K562 (cell line): Measurements from ENCODE around the gene GPD1L.
A peak's percentile ranks its signal among the peaks of the same experiment; 100 is the strongest.

Source experiments
- CUX1 ChIP-seq: fragments of 200-800 bp; sonication (Bioruptor generic); IDR thresholded peaks from 2 replicates; pipeline ENCODE4 v1.6.1; 2016; ENCODE audit warnings: missing genetic modification characterization, missing compliant biosample characterization
- ELF1 ChIP-seq: fragments of 200-800 bp; sonication (Bioruptor generic); IDR thresholded peaks from 2 replicates; pipeline ENCODE4 v1.6.1; 2016; ENCODE audit warnings: missing genetic modification characterization, missing compliant biosample characterization
- KDM1A ChIP-seq, 2 experiments: fragments of 450-650 bp; IDR thresholded peaks; 2 replicates each; pipeline ENCODE4 v1.6.1; 2016; ENCODE audit warnings: mild to moderate bottlenecking in 2 of 2
- NBN ChIP-seq: fragments of 450-650 bp; IDR thresholded peaks from 2 replicates; pipeline ENCODE4 v1.6.1; 2016; ENCODE audit warnings: low read depth, mild to moderate bottlenecking
- NR2F6 ChIP-seq: fragments of 450-650 bp; formaldehyde crosslinking; IDR thresholded peaks from 2 replicates; pipeline ENCODE4 v1.4.0; 2020; ENCODE audit warnings: mild to moderate bottlenecking
- NR3C1 ChIP-seq: sonication (generic); formaldehyde crosslinking; IDR thresholded peaks from 2 replicates; pipeline ENCODE4 v1.8.1; 2022; ENCODE audit warnings: missing genetic modification reagents
- ZFPM2 ChIP-seq: fragments of 250-450 bp; sonication (Bioruptor Pico); IDR thresholded peaks from 2 replicates; pipeline ENCODE4 v1.5.1; 2022; ENCODE audit warnings: mild to moderate bottlenecking
- ZNF124 ChIP-seq: sonication (generic); formaldehyde crosslinking; IDR thresholded peaks from 2 replicates; pipeline ENCODE4 v1.8.1; 2022; ENCODE audit warnings: missing genetic modification reagents
- ZNF707 ChIP-seq: fragments of 250-450 bp; sonication (Bioruptor Pico); conservative IDR thresholded peaks from 2 replicates; pipeline ENCODE4 v1.8.0; 2022; ENCODE audit warnings: inconsistent platforms, mild to moderate bottlenecking, moderate library complexity
- TF ChIP-seq, protein P1 (sequence below): fragments of 450-650 bp; conservative IDR thresholded peaks from 2 replicates; pipeline ENCODE4 v1.6.1; 2016; ENCODE audit warnings: missing genetic modification characterization, low read depth, mild to moderate bottlenecking, missing compliant biosample characterization, moderate library complexity
- TF ChIP-seq, protein P2 (sequence below), 3 experiments: IDR thresholded peaks in 2 of 3; conservative IDR thresholded peaks in 1 of 3; 2 replicates each; pipeline ENCODE4 v1.5.1; 2011 to 2012; ENCODE audit warnings: low read length in 3 of 3, mild to moderate bottlenecking in 3 of 3, control low read depth in 2 of 3, improper control_type of control experiment in 1 of 3, inconsistent platforms in 1 of 3, low read depth in 1 of 3, mixed read lengths in 1 of 3, moderate library complexity in 1 of 3; ENCODE audit not compliant: insufficient read depth in 2 of 3
- TF ChIP-seq, protein P3 (sequence below): sonication (generic); formaldehyde crosslinking; IDR thresholded peaks from 2 replicates; pipeline ENCODE4 v1.8.1; 2023; ENCODE audit warnings: mild to moderate bottlenecking, missing genetic modification reagents
- TF ChIP-seq, protein P4 (sequence below): IDR thresholded peaks from 3 replicates; pipeline ENCODE4 v1.6.1; 2011; ENCODE audit warnings: borderline replicate concordance, mild to moderate bottlenecking; ENCODE audit not compliant: insufficient read length, insufficient read depth

- TF ChIP-seq ZNF707 (CRISPR knock-in tag) (no peak), NBN (no peak), ZFPM2 (CRISPR knock-in tag) (no peak), NR3C1 (CRISPR knock-in tag) (no peak), KDM1A (IDR thresholded peaks at IDR 0.05) (no peak), NR2F6 (CRISPR knock-in tag) (no peak), CUX1 (no peak), ELF1 (no peak), ZNF124 (CRISPR knock-in tag) (no peak)
- TF ChIP-seq, protein P1, sequence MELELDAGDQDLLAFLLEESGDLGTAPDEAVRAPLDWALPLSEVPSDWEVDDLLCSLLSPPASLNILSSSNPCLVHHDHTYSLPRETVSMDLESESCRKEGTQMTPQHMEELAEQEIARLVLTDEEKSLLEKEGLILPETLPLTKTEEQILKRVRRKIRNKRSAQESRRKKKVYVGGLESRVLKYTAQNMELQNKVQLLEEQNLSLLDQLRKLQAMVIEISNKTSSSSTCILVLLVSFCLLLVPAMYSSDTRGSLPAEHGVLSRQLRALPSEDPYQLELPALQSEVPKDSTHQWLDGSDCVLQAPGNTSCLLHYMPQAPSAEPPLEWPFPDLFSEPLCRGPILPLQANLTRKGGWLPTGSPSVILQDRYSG (tag): no peak
- TF ChIP-seq, protein P2, sequence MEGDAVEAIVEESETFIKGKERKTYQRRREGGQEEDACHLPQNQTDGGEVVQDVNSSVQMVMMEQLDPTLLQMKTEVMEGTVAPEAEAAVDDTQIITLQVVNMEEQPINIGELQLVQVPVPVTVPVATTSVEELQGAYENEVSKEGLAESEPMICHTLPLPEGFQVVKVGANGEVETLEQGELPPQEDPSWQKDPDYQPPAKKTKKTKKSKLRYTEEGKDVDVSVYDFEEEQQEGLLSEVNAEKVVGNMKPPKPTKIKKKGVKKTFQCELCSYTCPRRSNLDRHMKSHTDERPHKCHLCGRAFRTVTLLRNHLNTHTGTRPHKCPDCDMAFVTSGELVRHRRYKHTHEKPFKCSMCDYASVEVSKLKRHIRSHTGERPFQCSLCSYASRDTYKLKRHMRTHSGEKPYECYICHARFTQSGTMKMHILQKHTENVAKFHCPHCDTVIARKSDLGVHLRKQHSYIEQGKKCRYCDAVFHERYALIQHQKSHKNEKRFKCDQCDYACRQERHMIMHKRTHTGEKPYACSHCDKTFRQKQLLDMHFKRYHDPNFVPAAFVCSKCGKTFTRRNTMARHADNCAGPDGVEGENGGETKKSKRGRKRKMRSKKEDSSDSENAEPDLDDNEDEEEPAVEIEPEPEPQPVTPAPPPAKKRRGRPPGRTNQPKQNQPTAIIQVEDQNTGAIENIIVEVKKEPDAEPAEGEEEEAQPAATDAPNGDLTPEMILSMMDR (IDR thresholded peaks at IDR 0.05 in 2 of 3, conservative IDR thresholded peaks at IDR 0.05 in 1 of 3; ENCODE audit: insufficient read depth in 2 of 3, low read depth in 1 of 3, low read length in 3 of 3): peak; percentile 60 to 75 (median 72)
- TF ChIP-seq, protein P3, sequence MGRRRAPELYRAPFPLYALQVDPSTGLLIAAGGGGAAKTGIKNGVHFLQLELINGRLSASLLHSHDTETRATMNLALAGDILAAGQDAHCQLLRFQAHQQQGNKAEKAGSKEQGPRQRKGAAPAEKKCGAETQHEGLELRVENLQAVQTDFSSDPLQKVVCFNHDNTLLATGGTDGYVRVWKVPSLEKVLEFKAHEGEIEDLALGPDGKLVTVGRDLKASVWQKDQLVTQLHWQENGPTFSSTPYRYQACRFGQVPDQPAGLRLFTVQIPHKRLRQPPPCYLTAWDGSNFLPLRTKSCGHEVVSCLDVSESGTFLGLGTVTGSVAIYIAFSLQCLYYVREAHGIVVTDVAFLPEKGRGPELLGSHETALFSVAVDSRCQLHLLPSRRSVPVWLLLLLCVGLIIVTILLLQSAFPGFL (CRISPR knock-in tag): no peak
- TF ChIP-seq, protein P4, sequence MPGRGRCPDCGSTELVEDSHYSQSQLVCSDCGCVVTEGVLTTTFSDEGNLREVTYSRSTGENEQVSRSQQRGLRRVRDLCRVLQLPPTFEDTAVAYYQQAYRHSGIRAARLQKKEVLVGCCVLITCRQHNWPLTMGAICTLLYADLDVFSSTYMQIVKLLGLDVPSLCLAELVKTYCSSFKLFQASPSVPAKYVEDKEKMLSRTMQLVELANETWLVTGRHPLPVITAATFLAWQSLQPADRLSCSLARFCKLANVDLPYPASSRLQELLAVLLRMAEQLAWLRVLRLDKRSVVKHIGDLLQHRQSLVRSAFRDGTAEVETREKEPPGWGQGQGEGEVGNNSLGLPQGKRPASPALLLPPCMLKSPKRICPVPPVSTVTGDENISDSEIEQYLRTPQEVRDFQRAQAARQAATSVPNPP: no peak
Measured at GRCh38 chr3:32175607-32176197, 69.3 kb downstream of the GPD1L start.
